SJCRH30 (cell line): ENCODE results near the gene LAMB4. TPM values are rescaled to one million over a fixed set of nuclear protein-coding genes. Genes with fewer than 3 reads are reported as not detected.

Experiments used
- total RNA-seq: library from RNA; depleted of rRNA; stranded (reverse); fragments of >200 nt; shearing (Covaris generic); gene quantifications from 2 replicates; pipeline ENCODE4 v1.2.3, GENCODE V29; 2014; rRNA removed

LAMB4 gene
- total RNA-seq, 1 experiment from 2014 or later, result not detected

Other genes starting within 250 kb of the LAMB4 start
- 113 and 151 TPM in 2 replicates for gene DLD, start 239.2 kb downstream of the LAMB4 start, total RNA-seq
- gene LAMB1, start 127.2 kb downstream of the LAMB4 start, total RNA-seq, result 100 and 106 TPM in 2 replicates